ENCODE measurements around the gene CIC. TPM values are rescaled to one million over a fixed set of nuclear protein-coding genes. Genes with fewer than 3 reads are reported as not detected.

The CIC gene
- polyA plus RNA-seq, 3 donors: 0.62 to 42.2 (median 0.87) TPM

DNA sequence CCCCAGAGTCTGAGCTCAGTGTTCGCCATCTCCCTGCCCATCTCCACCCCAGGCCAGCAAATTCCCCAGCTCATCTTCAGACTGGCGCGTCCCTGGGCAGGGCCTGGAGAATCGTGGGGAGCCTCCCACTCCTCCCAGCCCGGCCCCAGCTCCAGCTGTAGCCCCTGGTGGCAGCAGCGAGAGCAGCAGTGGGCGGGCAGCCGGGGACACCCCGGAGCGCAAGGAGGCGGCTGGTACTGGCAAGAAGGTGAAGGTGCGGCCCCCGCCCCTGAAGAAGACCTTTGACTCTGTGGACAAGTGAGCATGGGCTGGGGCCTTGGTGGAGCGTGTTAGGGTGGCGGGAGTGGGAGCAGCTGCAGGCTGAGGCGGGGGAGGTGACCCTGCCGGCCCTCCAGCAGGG lies 24.5 kb downstream of the CIC start:
- Mint-ChIP-seq H3K9me3 (no peaks in the 10 kb centered on the region), H3K36me3 (peaks cover 50 to 67% of the 10 kb centered on the region in 2 donors), H3K27ac (peak overlapping the region in 1 of 7 donors; percentile 16), H3K4me1 (peaks cover 2% of the 10 kb centered on the region), H3K27me3 (ENCODE audit: low read depth in 3 of 3) (peaks cover 0 to 2% (median 0%) of the 10 kb centered on the region in 3 donors), H3K4me3 (no peak overlapping the region)
- no peaks in the 10 kb centered on the region for H3K9me3 ChIP-seq (replicated peaks in 1 of 2; ENCODE audit: control insufficient read depth in 1 of 2, insufficient read depth in 1 of 2, low read length in 2 of 2)
- peaks cover 2 to 3% of the 10 kb centered on the region in 2 donors for H3K4me1 ChIP-seq (ENCODE audit: control insufficient read depth in 1 of 2, insufficient read depth in 2 of 2, low read length in 2 of 2)
- no peak overlapping the region for H3K9ac ChIP-seq (ENCODE audit: insufficient read depth, low read length, poor library complexity, severe bottlenecking)
- peaks cover under 1% of the 10 kb centered on the region for H3K79me2 ChIP-seq (ENCODE audit: insufficient read depth, low read length)
- no peak for DNase-seq
- no peak overlapping the region for H2AFZ ChIP-seq (ENCODE audit: insufficient read depth, low read depth, low read length, poor library complexity, severe bottlenecking)
- no peak overlapping the region for H3K4me2 ChIP-seq (replicated peaks; ENCODE audit: extremely low read depth, low read length, poor library complexity, severe bottlenecking)
- no peaks in the 10 kb centered on the region for H3K27me3 ChIP-seq (ENCODE audit: control insufficient read depth in 2 of 2, insufficient read depth in 2 of 2, low read length in 2 of 2)
- 94% methylated on average over 13 of the region's 17 CpGs for WGBS (ENCODE audit: insufficient coverage)
- no peak overlapping the region for H3K27ac ChIP-seq (ENCODE audit: low read depth in 1 of 2, low read length in 2 of 2)
- TF ChIP-seq, protein P1, sequence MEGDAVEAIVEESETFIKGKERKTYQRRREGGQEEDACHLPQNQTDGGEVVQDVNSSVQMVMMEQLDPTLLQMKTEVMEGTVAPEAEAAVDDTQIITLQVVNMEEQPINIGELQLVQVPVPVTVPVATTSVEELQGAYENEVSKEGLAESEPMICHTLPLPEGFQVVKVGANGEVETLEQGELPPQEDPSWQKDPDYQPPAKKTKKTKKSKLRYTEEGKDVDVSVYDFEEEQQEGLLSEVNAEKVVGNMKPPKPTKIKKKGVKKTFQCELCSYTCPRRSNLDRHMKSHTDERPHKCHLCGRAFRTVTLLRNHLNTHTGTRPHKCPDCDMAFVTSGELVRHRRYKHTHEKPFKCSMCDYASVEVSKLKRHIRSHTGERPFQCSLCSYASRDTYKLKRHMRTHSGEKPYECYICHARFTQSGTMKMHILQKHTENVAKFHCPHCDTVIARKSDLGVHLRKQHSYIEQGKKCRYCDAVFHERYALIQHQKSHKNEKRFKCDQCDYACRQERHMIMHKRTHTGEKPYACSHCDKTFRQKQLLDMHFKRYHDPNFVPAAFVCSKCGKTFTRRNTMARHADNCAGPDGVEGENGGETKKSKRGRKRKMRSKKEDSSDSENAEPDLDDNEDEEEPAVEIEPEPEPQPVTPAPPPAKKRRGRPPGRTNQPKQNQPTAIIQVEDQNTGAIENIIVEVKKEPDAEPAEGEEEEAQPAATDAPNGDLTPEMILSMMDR (IDR thresholded peaks at IDR 0.05): no peak
- H3K36me3 ChIP-seq (replicated peaks in 1 of 2; ENCODE audit: control insufficient read depth in 1 of 2, insufficient read depth in 2 of 2, low read length in 2 of 2): peaks cover 67 to 75% of the 10 kb centered on the region in 2 donors
- intact Hi-C loops (cut with micrococcal nuclease): loop anchor here in 1 of 2 donors (10.0 kb wide), 1 partner anchor 189 kb away; no protein-coding TSS in a partner anchor
- no peak overlapping the region for H3K4me3 ChIP-seq (replicated peaks in 1 of 3; ENCODE audit: low read depth in 2 of 3, low read length in 3 of 3)
- peaks cover 75% of the 10 kb centered on the region for H4K20me1 ChIP-seq (ENCODE audit: insufficient read depth, low read length)

DNA sequence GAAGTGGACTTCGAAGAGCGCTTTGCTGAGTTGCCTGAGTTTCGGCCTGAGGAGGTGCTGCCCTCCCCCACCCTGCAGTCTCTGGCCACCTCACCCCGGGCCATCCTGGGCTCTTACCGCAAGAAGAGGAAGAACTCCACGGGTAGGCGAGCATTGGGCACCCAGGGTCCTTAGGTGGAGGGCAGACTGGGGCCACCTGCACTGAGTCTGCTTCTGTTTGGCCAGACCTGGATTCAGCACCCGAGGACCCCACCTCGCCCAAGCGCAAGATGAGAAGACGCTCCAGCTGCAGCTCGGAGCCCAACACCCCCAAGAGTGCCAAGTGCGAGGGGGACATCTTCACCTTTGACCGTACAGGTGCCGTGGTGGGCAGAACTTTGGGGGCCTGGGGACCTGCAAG lies 24.9 kb downstream of the CIC start:
- H2AFZ ChIP-seq (ENCODE audit: insufficient read depth, low read depth, low read length, poor library complexity, severe bottlenecking): no peak overlapping the region
- no peaks in the 10 kb centered on the region for H3K27me3 ChIP-seq (ENCODE audit: control insufficient read depth in 2 of 2, insufficient read depth in 2 of 2, low read length in 2 of 2)
- H3K36me3 ChIP-seq (replicated peaks in 1 of 2; ENCODE audit: control insufficient read depth in 1 of 2, insufficient read depth in 2 of 2, low read length in 2 of 2): peaks cover 63 to 71% of the 10 kb centered on the region in 2 donors
- H3K4me2 ChIP-seq (replicated peaks; ENCODE audit: extremely low read depth, low read length, poor library complexity, severe bottlenecking): no peak overlapping the region
- Mint-ChIP-seq H3K4me1 (peaks cover 2% of the 10 kb centered on the region), H3K36me3 (peaks cover 48 to 63% of the 10 kb centered on the region in 2 donors), H3K27me3 (ENCODE audit: low read depth in 3 of 3) (peaks cover 0 to 2% (median 0%) of the 10 kb centered on the region in 3 donors), H3K4me3 (no peak overlapping the region), H3K9me3 (no peaks in the 10 kb centered on the region), H3K27ac (no peak overlapping the region)
- WGBS (ENCODE audit: insufficient coverage): 95% methylated on average over 10 of the region's 15 CpGs
- intact Hi-C loops (cut with micrococcal nuclease): loop anchor here in 1 of 2 donors (10.0 kb wide), 1 partner anchor 189 kb away; no protein-coding TSS in a partner anchor
- H3K9ac ChIP-seq (ENCODE audit: insufficient read depth, low read length, poor library complexity, severe bottlenecking): no peak overlapping the region
- peaks cover 70% of the 10 kb centered on the region for H4K20me1 ChIP-seq (ENCODE audit: insufficient read depth, low read length)
- no peak overlapping the region for H3K27ac ChIP-seq (ENCODE audit: low read depth in 1 of 2, low read length in 2 of 2)
- no peaks in the 10 kb centered on the region for H3K9me3 ChIP-seq (replicated peaks in 1 of 2; ENCODE audit: control insufficient read depth in 1 of 2, insufficient read depth in 1 of 2, low read length in 2 of 2)
- no peaks in the 10 kb centered on the region for H3K4me1 ChIP-seq (ENCODE audit: control insufficient read depth in 1 of 2, insufficient read depth in 2 of 2, low read length in 2 of 2)
- no peaks in the 10 kb centered on the region for H3K79me2 ChIP-seq (ENCODE audit: insufficient read depth, low read length)
- TF ChIP-seq, protein P1 (IDR thresholded peaks at IDR 0.05): no peak
- no peak for DNase-seq
- H3K4me3 ChIP-seq (replicated peaks in 1 of 3; ENCODE audit: low read depth in 2 of 3, low read length in 3 of 3): no peak overlapping the region

Data from CD14-positive monocyte (primary cell).